NCI-H1436 (cell line): Measurements from ENCODE around the gene ANKFN1.

ENCODE experiments used
- DNase-seq: peaks from one replicate; lab custom pipeline; 2025; lab: John Stamatoyannopoulos, UW

Gene ANKFN1

DNA sequence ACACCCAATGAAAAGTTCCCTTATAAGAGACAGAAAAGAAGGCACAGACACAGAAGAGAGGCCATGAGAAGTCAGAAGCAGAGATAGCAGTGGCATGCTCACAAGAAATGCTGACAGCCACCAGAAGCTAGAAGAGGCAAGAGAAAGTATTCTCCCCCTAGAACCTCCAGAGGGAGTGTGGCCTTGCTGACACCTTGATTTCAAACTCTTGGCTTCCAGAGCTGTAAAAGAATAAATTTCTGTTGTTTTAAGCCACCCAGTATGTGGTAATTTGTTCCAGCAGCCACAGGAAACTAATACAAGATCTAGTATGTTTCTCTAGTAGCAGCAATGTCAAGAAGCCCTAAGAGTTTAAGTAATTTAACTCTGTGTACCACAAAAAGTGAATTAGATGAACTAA lies 353.1 kb downstream of the ANKFN1 start:
- DNase-seq, result no peak

DNA sequence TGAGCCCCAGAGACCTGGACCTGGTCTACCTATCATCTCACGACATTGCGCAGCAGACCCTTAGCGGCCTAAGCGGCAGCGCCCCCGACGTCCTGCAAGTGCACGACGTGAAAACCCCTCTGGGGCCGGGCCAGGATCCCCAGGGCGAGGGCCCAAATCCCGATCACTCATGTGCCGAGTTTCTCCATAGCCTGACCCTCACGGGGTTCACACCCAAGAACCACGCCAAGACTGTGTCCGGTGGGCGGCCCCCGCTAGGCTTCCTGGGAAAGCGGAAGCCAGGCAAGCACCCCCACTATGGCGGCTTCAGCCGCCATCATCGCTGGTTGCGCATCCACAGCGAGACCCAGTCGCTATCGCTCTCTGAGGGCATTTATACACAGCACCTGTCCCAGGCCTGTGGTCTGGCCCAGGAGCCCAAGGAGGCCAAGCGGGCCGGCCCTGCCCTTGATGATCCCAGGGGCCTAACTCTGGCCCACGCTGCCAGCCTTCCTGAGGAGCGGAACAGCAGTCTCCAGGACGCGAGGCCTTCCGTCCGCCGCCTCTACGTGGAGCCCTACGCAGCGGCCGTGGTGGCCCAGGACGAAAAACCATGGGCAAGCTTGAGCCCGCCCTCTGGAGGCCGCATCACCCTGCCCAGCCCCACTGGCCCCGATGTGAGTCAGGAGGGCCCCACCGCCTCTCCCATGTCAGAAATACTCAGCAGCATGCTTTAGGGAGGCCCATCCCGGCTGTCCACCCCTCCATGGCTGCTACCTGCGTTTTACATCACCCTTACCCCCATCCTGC lies 357.5 kb downstream of the ANKFN1 start:
- DNase-seq, result no peak

DNA sequence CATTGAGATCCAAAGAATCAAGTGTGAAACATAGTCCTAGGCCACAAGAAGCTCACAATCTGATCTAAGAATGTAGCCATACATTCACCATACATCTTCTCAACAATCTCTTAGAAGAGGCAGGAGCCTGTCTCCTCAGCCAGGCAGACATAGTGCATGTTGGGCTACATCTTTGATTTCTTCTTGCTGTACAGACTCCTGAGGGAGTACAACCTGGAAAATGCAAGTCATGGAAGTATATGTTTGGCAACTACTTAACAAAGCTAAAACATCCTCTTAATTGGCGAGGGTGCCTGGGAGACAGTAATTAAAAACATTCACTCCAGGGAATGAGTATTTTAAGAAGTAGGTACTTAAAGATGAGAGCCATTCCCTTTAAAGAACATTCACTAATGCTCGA lies 361.0 kb downstream of the ANKFN1 start:
- no peak for DNase-seq

DNA sequence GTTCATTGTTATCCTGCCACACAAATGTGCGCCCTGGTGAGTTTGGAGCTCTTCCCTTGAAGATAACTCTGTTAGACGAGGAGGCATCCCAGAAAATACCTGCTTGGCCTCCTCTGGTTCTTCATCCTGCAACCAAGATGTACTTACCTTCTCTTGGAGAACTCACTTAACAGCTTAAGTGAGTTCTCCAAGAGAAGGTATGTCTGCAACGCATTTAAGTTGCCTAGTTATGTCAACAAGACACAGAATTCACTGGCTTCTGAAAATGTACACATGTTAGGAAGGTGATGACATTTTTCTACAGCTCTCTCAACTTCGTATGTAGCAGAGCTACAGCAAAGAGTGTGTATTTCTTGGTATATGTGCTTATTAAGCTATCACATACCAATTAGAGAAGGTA lies 361.6 kb downstream of the ANKFN1 start:
- no peak for DNase-seq

DNA sequence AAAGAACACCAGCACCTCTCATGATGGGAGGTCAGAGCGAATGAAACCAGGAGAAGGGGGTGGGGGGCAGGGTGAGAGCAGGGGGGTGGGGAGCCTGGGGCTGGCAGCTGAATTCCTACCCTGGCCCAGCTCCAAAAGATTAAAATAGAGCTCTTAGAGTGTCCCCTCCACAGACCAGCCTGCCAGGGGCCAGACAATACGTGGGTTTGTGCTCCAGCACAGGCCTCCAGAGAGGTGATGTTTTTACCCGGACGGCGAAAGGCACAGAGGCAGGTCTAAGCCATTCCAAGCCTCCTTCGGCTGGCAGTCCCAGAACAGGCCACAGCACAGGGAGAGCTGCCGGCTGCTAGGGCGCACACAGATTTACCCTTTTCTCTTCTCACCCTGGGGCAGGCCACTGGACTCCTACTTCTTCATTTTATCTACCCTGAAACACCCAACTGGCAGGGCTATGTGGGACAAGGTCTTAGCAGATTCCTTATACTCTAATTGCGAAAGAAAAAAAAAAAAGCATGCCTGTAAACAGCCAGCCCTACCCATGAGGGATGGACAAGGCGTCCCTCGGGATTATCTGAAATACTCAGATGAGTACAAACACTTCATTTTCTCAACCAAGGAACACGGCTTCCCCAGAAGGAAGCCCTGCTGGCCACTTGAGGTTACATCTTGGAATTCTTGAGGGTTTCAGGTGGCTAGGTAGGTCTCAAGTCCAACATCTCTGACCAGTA lies 368.3 kb downstream of the ANKFN1 start:
- no peak for DNase-seq

DNA sequence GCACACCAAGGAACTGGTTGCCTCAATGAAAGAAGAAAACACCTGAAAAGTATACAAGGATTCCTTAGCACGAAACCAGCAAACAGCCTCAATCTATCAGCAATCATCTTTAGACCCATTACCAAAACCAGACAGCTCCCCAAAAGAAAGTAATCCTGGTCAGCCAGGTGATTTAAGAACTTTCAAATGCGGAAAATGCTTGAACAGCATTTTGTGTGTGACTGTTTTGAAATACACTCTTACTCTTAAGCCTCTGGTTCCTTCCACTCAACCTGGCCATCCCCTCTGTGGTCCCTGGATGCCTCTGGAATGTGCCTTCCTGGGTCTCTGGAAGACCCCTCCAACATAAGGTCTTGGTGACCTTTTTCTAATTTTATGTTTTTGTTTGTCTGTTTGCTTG lies 369.8 kb downstream of the ANKFN1 start:
- no peak for DNase-seq

DNA sequence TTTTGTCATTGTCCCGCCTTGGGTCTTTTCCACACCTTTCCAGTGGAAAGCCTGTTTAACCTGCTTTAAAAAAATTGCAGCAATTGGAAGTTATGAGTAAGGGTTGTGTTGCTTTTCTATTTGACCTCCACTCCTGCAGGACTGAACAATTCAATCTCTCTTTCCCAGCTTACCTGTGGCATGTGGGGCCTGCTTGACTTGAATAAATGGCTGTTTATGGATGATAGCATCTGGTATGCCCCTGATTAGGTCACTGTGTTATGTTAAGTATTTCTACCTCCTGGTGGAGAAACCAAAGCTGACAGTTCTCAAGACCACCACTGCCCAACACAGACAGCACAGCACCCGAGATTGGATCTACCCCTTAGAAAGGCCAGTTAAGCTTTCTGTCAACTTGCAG lies 375.4 kb downstream of the ANKFN1 start:
- no peak for DNase-seq

DNA sequence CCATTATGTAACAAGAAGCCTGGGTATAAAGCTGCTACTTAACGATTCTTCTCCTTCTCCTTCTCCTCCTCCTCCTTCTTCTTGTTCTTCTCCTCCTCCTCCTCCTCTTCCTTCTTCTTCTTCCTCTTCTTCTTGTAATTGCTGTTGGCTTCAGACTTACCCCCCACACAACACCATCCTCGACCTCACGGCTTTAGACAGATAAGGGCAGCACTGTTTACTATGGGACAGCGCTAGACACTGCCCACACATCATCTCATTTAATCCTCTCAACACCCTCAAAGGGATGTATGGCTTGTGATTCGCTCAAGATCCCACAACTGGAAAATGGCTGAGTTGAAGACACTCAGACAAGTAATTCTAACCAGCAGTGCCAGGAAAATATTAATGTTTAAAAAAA lies 379.7 kb downstream of the ANKFN1 start:
- DNase-seq, result no peak

DNA sequence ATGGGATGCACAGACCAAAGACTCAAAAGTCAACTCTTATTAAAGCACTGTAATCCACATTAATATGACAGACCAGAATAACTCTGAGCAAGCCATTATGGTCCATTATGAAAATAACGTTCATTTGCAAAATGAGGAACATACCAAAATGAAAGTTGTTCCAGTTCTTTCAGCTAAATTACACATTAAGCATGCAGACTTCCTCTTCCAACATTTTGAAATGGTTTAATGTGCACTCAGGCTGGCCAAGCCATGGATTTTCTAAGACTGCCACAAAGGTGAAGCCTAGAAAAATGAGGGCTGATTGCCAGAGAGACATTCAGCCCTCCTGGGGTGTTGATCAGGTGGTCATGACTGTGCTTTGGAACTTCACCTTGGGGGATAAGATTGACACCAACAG lies 383.5 kb downstream of the ANKFN1 start:
- no peak for DNase-seq

DNA sequence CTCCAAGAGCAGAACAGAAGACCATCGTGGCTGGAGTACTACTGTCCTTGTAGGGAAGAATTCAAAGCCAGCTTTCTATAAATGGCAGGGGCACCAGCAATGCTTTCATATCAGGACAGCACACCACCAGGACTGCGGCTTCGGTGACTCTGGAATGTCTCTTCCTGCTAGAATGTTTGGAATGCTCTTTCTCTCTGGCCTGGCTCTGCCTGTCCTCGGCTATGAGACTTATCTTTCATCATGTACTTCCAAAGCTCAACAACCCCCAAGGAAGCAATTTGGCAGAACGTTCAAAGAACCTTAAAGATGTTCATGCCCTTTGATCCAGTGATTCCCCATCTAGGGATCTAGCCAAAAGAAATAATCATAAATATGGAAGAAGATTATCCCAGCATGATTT lies 387.6 kb downstream of the ANKFN1 start:
- no peak for DNase-seq

DNA sequence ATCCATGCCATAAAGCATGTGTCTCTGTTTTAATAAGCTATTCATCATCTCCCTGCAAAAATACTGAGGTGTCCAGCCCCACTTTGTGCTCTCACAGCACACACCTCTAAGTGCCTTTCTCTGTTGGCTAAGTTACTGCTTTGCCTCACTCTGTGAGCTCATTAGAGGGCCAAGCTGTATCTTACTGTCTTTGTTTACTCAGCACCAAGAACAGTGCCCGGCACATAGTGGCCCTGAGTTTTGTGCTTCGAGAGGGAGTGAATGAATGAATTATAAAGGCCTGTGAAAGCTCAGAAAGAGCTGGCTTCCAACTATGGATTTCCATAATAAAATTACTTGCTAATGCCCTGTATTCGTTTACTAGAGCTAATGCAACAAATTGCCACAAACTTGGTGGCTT lies 390.0 kb downstream of the ANKFN1 start:
- no peak for DNase-seq

DNA sequence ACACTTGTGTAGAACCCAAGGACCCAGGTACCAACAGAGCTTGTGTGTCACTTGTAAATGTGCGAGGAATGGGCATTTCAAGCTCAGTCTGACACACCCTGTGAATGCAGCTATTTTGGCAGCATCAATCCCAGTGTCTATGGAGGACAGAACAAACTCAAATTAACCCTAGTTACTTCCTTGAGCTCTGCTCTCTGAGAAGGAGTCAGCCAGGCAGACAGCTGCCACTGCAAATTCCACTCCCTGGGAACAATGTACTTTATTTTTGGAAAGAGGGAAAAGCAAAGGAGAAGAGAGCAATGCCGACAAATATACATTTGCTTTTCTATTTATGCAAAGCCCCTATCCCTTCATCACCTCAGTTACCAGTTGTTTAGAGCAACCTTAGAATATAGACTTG lies 391.8 kb downstream of the ANKFN1 start:
- DNase-seq, result no peak

DNA sequence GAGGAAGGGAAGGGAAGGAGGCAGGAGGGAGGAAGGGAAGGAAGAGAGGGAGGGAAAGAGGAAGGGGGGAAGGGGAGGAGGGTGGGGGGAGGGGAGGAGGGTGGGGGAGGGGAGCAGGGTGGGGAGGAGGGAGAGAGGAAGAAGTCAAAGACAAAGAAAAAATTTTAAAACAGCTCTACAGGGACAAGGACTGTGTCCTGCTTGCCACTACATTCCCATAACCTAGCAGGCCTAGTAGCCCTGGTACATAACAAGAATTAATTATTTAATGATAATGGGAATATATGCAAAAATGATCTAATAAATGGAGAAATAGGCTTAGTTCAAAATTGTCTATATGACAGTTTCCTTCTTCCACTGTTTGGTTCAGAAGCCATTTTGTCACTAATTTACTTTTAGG lies 392.7 kb downstream of the ANKFN1 start:
- DNase-seq, result no peak

DNA sequence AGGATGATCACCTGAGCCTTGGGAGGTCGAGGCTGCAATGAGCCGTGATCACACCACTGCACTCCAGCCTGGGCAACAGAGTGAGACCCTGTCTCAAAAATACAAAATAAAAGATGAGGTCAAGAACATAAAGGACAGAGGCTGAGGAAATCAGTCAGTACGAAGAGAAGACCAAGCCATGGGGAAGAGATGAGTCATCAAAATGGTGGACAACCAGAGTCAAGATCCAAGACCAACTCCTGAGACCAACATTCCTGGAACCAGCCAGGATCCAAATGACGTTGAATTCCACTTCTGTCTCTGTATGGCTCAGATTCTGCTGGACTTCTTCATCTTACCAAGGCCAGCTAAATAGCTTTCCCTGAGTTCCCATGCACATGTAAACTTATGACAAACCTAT lies 395.4 kb downstream of the ANKFN1 start:
- DNase-seq, result no peak

DNA sequence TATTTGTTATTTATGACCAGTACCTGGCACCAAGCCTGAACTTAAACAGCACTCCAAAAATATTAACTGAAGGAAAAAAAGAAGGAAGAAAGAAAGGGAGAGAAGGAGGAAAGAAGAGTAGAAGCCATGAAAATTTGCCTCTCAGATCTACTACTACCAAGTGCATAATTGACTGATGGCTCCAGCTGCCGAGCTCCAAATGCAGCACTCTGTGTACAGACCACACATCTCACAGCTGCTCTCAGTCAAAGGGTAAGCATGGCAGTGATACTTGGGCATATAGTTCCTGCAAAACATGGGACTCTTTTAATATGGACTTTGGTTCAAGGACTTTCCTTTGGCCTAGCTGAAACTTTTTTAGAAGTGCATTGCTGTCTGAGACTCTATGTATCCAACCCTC lies 396.2 kb downstream of the ANKFN1 start:
- DNase-seq, result no peak

DNA sequence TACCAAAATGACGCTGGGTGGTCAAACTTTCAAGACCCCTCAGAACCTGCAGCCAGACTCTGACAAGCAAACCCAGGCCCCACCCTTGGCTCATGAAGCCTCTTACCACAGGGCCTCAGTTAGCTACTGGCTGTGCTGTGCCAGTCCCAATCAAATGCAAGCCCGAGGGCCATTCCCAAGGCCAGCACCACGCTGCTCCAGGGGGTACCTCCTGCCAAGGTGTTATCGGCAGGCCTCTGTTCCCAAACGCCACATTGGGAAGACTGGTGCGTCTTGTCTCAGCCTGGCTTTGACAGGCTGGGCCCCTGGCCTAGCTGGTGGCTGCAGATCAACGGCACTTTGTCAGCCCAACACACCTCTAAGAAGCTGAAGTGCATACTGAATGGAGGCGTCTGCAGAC lies 404.4 kb downstream of the ANKFN1 start:
- DNase-seq, result no peak

DNA sequence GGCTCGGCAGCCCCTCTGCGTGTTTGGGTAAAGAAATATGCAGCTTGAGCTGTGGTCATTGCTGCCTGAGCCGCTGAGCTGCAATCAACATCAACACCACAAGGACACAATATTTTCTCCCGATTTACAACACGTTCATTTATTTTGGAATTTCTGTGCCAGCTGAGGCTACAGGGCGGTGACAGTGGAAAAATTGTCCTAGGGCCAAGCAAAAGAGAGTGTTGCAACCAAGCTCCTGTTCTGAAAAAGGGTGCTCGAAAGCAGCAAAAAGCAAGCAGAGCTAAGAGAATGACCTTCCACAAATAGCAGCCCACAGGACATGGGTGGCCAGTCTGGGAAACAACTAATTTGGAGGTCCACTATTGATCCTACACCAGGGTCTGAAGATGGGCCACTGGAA lies 404.8 kb downstream of the ANKFN1 start:
- DNase-seq, result no peak
